AG04449 (cell line): ENCODE results near the gene SPAG6.

ENCODE experiments used
- CTCF ChIA-PET: fragments of 350-600 bp; formaldehyde crosslinking; extraction: SDS; loops from one replicate; lab custom pipeline; 2021; ENCODE audit warnings: antibody characterized with exemption; lab: Yijun Ruan, JAX
- POLR2A ChIA-PET: fragments of 400-600, 350-600 bp; formaldehyde crosslinking; extraction: SDS; loops from one replicate; lab custom pipeline; 2020; ENCODE audit warnings: antibody characterized with exemption, inconsistent platforms; lab: Yijun Ruan, JAX
- DNase-seq: peaks from one replicate; pipeline ENCODE4 v3.0.0-alpha.2; 2010; ENCODE audit warnings: low read depth, low spot score
- H3K4me3 ChIP-seq: 2 replicates; pipeline ENCODE4 v1.5.1; 2011; ENCODE audit warnings: low read depth, mild to moderate bottlenecking, control low read depth, low read length
- CTCF ChIP-seq: IDR thresholded peaks from one replicate; pipeline ENCODE4 v1.5.1; 2011; ENCODE audit warnings: mild to moderate bottlenecking, moderate library complexity, low read length, control low read depth, inconsistent platforms; ENCODE audit not compliant: insufficient read depth; ENCODE audit errors: missing control alignments

The SPAG6 gene

GRCh38 chr10:22463255-22463654 is 118.0 kb downstream of the SPAG6 start:
- POLR2A ChIA-PET = no interaction called here
- DNase-seq = no peak
- CTCF ChIA-PET = no interaction called here
- no peak for TF ChIP-seq CTCF
- H3K4me3 ChIP-seq = no peak overlapping the region

- no peak overlapping the region for H3K4me3 ChIP-seq
- ChIA-PET CTCF (no interaction called here), POLR2A (no interaction called here)
- TF ChIP-seq CTCF = no peak
- DNase-seq = no peak
Observed at GRCh38 chr10:22464966-22465629, 119.8 kb downstream of the SPAG6 start.

- DNase-seq = no peak
- no peak for TF ChIP-seq CTCF
- POLR2A ChIA-PET = no interaction called here
- no peak overlapping the region for H3K4me3 ChIP-seq
- CTCF ChIA-PET = no interaction called here
Observed at GRCh38 chr10:22466763-22467334, 121.6 kb downstream of the SPAG6 start.
